Measurements from ENCODE around the gene ZNF408. TPM values are rescaled to one million over a fixed set of nuclear protein-coding genes. Genes with fewer than 3 reads are reported as not detected.

The ZNF408 gene
- polyA plus RNA-seq, 1 of the 3 experiments (the other 2 are of a cell fraction): 7.1 TPM

DNA sequence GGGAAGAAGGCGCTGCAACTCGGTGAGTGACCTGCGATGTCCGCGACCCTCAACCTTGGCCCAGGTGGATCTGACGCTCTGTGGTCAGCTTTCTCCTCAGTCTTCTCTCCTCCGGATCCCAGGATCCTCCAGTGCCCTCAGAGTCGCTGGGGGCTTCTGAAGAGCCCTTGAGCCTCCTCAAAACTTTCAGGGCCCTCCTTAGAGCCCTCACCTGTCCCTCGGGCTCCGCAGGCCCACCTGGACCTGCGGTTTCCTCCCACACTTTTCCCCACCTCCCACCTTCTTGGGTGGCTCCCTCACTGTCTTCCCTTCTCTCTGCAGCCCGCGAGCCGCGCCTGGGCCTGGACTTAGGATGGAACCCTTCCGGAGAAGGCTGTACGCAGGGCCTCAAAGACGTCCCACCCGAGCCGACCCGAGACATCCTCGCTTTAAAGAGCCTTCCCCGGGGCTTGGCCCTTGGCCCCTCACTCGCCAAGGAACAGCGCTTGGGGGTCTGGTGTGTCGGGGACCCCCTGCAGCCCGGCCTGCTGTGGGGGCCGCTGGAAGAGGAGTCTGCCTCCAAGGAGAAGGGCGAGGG lies 335 bp downstream of the ZNF408 start:
- peaks cover 67% of the 10 kb centered on the region for H3K79me2 ChIP-seq (ENCODE audit: insufficient read depth)
- POLR2A ChIA-PET: interaction anchor here (0.6 to 0.9 kb wide), 4 partner anchors 11 to 775 kb away, joined by 3 to 8 read pairs (median 3); partner anchors contain the start of gene AMBRA1
- CTCF ChIA-PET: interaction anchor here (1.1 kb wide), 2 partner anchors 11 to 30 kb away, joined by 3 to 4 read pairs; no protein-coding TSS in a partner anchor

GRCh38 chr11:46705070-46705688 lies 4.3 kb downstream of the ZNF408 start:
- CTCF ChIA-PET: no interaction called here
- WGBS (ENCODE audit: low lambda C conversion rate): 98% methylated on average over 15 of the region's 31 CpGs
- no peak for DNase-seq
- H3K79me2 ChIP-seq (ENCODE audit: insufficient read depth): peaks cover 29% of the 10 kb centered on the region
- H3K36me3 ChIP-seq (replicated peaks in 1 of 2; ENCODE audit: control insufficient read depth in 1 of 2, insufficient read depth in 2 of 2, low read length in 1 of 2): peaks cover 30 to 43% of the 10 kb centered on the region in 2 experiments
- no peaks in the 10 kb centered on the region for H3K27me3 ChIP-seq (ENCODE audit: insufficient read depth)
- no peak overlapping the region for H3K4me3 ChIP-seq (ENCODE audit: low read depth in 2 of 2, low read length in 1 of 2)
- no peaks in the 10 kb centered on the region for H3K9me2 ChIP-seq
- H3K9ac ChIP-seq: no peak overlapping the region
- H3K27ac ChIP-seq (ENCODE audit: low read depth in 2 of 2, low read length in 1 of 2): no peak overlapping the region
- no peaks in the 10 kb centered on the region for H4K20me1 ChIP-seq (ENCODE audit: insufficient read depth)
- H3K4me1 ChIP-seq (ENCODE audit: control insufficient read depth in 1 of 2, insufficient read depth in 2 of 2, low read depth in 1 of 2, low read length in 1 of 2): peaks cover 0 to 11% of the 10 kb centered on the region in 2 experiments; a peak in 2 of 4 replicates
- POLR2A ChIA-PET: no interaction called here
- H3K9me3 ChIP-seq: no peaks in the 10 kb centered on the region
- peaks cover 10% of the 10 kb centered on the region for H3F3A ChIP-seq (replicated peaks; ENCODE audit: insufficient read depth)
- H3K4me2 ChIP-seq: no peak overlapping the region
- H2AFZ ChIP-seq (ENCODE audit: low read depth): no peak overlapping the region
- TF ChIP-seq, protein P1, sequence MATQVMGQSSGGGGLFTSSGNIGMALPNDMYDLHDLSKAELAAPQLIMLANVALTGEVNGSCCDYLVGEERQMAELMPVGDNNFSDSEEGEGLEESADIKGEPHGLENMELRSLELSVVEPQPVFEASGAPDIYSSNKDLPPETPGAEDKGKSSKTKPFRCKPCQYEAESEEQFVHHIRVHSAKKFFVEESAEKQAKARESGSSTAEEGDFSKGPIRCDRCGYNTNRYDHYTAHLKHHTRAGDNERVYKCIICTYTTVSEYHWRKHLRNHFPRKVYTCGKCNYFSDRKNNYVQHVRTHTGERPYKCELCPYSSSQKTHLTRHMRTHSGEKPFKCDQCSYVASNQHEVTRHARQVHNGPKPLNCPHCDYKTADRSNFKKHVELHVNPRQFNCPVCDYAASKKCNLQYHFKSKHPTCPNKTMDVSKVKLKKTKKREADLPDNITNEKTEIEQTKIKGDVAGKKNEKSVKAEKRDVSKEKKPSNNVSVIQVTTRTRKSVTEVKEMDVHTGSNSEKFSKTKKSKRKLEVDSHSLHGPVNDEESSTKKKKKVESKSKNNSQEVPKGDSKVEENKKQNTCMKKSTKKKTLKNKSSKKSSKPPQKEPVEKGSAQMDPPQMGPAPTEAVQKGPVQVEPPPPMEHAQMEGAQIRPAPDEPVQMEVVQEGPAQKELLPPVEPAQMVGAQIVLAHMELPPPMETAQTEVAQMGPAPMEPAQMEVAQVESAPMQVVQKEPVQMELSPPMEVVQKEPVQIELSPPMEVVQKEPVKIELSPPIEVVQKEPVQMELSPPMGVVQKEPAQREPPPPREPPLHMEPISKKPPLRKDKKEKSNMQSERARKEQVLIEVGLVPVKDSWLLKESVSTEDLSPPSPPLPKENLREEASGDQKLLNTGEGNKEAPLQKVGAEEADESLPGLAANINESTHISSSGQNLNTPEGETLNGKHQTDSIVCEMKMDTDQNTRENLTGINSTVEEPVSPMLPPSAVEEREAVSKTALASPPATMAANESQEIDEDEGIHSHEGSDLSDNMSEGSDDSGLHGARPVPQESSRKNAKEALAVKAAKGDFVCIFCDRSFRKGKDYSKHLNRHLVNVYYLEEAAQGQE (IDR thresholded peaks at IDR 0.05; ENCODE audit: low read depth, low read length): no peak
- no peak for TF ChIP-seq RFX5 (IDR thresholded peaks at IDR 0.05; ENCODE audit: low read length)
- TF ChIP-seq, protein P2, sequence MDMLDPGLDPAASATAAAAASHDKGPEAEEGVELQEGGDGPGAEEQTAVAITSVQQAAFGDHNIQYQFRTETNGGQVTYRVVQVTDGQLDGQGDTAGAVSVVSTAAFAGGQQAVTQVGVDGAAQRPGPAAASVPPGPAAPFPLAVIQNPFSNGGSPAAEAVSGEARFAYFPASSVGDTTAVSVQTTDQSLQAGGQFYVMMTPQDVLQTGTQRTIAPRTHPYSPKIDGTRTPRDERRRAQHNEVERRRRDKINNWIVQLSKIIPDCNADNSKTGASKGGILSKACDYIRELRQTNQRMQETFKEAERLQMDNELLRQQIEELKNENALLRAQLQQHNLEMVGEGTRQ (IDR thresholded peaks at IDR 0.05; ENCODE audit: borderline replicate concordance, low read depth, low read length): no peak
- no peak for TF ChIP-seq MEF2A (IDR thresholded peaks at IDR 0.05; ENCODE audit: borderline replicate concordance, low read depth)
- no peak for TF ChIP-seq TAF1 (IDR thresholded peaks at IDR 0.05; ENCODE audit: borderline replicate concordance, low read depth, low read length)
- TF ChIP-seq CHD2 (IDR thresholded peaks at IDR 0.05; ENCODE audit: low read length, partially characterized antibody): no peak
- TF ChIP-seq GABPA (IDR thresholded peaks at IDR 0.05; ENCODE audit: low read depth): no peak
- no peak for TF ChIP-seq EP300 (IDR thresholded peaks at IDR 0.05; ENCODE audit: borderline replicate concordance in 1 of 2, low read depth in 1 of 2, low read length in 1 of 2)
- TF ChIP-seq, protein P3, sequence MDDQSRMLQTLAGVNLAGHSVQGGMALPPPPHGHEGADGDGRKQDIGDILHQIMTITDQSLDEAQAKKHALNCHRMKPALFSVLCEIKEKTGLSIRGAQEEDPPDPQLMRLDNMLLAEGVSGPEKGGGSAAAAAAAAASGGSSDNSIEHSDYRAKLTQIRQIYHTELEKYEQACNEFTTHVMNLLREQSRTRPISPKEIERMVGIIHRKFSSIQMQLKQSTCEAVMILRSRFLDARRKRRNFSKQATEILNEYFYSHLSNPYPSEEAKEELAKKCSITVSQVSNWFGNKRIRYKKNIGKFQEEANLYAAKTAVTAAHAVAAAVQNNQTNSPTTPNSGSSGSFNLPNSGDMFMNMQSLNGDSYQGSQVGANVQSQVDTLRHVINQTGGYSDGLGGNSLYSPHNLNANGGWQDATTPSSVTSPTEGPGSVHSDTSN (IDR thresholded peaks at IDR 0.05): no peak
- no peak for TF ChIP-seq TCF12 (IDR thresholded peaks at IDR 0.05)
- TF ChIP-seq RAD21 (IDR thresholded peaks at IDR 0.05; ENCODE audit: low read length): no peak

More for the DNA sequence above, 335 bp downstream of the ZNF408 start:
- H3K4me3 ChIP-seq (ENCODE audit: low read depth in 2 of 2, low read length in 1 of 2): peak overlapping the region; percentile 87 to 96
- no peaks in the 10 kb centered on the region for H3K9me3 ChIP-seq
- no peak for TF ChIP-seq TAF1 (IDR thresholded peaks at IDR 0.05; ENCODE audit: borderline replicate concordance, low read depth, low read length)
- TF ChIP-seq EZH2phosphoT487 (IDR thresholded peaks at IDR 0.05; ENCODE audit: borderline replicate concordance, low read depth): no peak
- TF ChIP-seq, protein P4, sequence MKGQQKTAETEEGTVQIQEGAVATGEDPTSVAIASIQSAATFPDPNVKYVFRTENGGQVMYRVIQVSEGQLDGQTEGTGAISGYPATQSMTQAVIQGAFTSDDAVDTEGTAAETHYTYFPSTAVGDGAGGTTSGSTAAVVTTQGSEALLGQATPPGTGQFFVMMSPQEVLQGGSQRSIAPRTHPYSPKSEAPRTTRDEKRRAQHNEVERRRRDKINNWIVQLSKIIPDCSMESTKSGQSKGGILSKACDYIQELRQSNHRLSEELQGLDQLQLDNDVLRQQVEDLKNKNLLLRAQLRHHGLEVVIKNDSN (IDR thresholded peaks at IDR 0.05; ENCODE audit: borderline replicate concordance, low read depth): no peak
- TF ChIP-seq RFX5 (IDR thresholded peaks at IDR 0.05; ENCODE audit: low read length): no peak
- no peak for TF ChIP-seq RCOR1 (IDR thresholded peaks at IDR 0.05; ENCODE audit: low read length)
- no peak for TF ChIP-seq JUND (IDR thresholded peaks at IDR 0.05)
- TF ChIP-seq NFIC (IDR thresholded peaks at IDR 0.05; ENCODE audit: borderline replicate concordance): no peak
- TF ChIP-seq TEAD4 (IDR thresholded peaks at IDR 0.05; ENCODE audit: borderline replicate concordance, insufficient read depth): no peak
- no peak for TF ChIP-seq FOSL2 (IDR thresholded peaks at IDR 0.05; ENCODE audit: borderline replicate concordance, low read depth)
- TF ChIP-seq TCF12 (IDR thresholded peaks at IDR 0.05): no peak
- TF ChIP-seq NRF1 (IDR thresholded peaks at IDR 0.05; ENCODE audit: low read depth, low read length): no peak
- TF ChIP-seq, protein P3 (IDR thresholded peaks at IDR 0.05): no peak
- no peak for TF ChIP-seq SIN3A (IDR thresholded peaks at IDR 0.05; ENCODE audit: borderline replicate concordance, low read depth, low read length)
- no peak for TF ChIP-seq YY1 (IDR thresholded peaks at IDR 0.05; ENCODE audit: low read depth)
- no peak for TF ChIP-seq ELF1 (IDR thresholded peaks at IDR 0.05)
- H3K27me3 ChIP-seq (ENCODE audit: insufficient read depth): no peaks in the 10 kb centered on the region
- WGBS (ENCODE audit: low lambda C conversion rate): under 1% methylated on average over 27 of the region's 29 CpGs
- peaks cover 7% of the 10 kb centered on the region for H3F3A ChIP-seq (replicated peaks; ENCODE audit: insufficient read depth)
- DNase-seq: no peak
- H3K27ac ChIP-seq (ENCODE audit: low read depth in 2 of 2, low read length in 1 of 2): peak overlapping the region; percentile 97 to 98
- H3K4me2 ChIP-seq: peak overlapping the region; percentile 97
- H4K20me1 ChIP-seq (ENCODE audit: insufficient read depth): peaks cover 5% of the 10 kb centered on the region; the same call in 1 of the 2 replicates
- no peaks in the 10 kb centered on the region for H3K9me2 ChIP-seq
- H3K9ac ChIP-seq: peak overlapping the region; percentile 98
- peaks cover 34 to 41% of the 10 kb centered on the region in 2 experiments for H3K36me3 ChIP-seq (replicated peaks in 1 of 2; ENCODE audit: control insufficient read depth in 1 of 2, insufficient read depth in 2 of 2, low read length in 1 of 2)
- H3K4me1 ChIP-seq (ENCODE audit: control insufficient read depth in 1 of 2, insufficient read depth in 2 of 2, low read depth in 1 of 2, low read length in 1 of 2): peaks cover 21 to 24% of the 10 kb centered on the region in 2 experiments; a peak in 3 of 4 replicates
- peak overlapping the region; percentile 94 for H2AFZ ChIP-seq (ENCODE audit: low read depth)
